Esophagus squamous epithelium (tissue), 5 donors: ENCODE measurements around the gene LRP1B. TPM values are rescaled to one million over a fixed set of nuclear protein-coding genes. Genes with fewer than 3 reads are reported as not detected.

Source experiments
- DNase-seq: peaks from one replicate; lab custom pipeline; 2025; lab: John Stamatoyannopoulos, UW
- H3K27ac ChIP-seq, 4 donors: fragments of 200-600 bp; sonication (generic); one replicate each; pipeline ENCODE4 v1.5.1; 2016 to 2019; ENCODE audit warnings: mild to moderate bottlenecking in 1 of 4
- H3K27me3 ChIP-seq, 4 donors: fragments of 200-600 bp; sonication (generic); 1 replicate in 3 of 4; 2 replicates in 1 of 4; pipeline versions ENCODE4 v1.5.1 to v1.6.0; 2017 to 2021; ENCODE audit warnings: antibody characterized with exemption in 1 of 4
- H3K36me3 ChIP-seq, 3 donors: fragments of 200-600 bp; sonication (generic); one replicate each; pipeline ENCODE4 v1.5.1; 2016 to 2019
- H3K4me1 ChIP-seq, 3 donors: fragments of 200-600 bp; sonication (generic); one replicate each; pipeline ENCODE4 v1.5.1; 2017 to 2019
- H3K4me3 ChIP-seq, 4 donors: fragments of 200-600 bp; sonication (generic); 1 replicate in 3 of 4; 2 replicates in 1 of 4; pipeline ENCODE4 v1.5.1; 2016 to 2019; ENCODE audit warnings: mild to moderate bottlenecking in 2 of 4, moderate library complexity in 1 of 4
- H3K9me3 ChIP-seq, 3 donors: fragments of 200-600 bp; sonication (generic); one replicate each; pipeline ENCODE4 v1.5.1; 2016 to 2019
- CTCF ChIP-seq, 6 experiments: fragments of 450-650 bp in 4 of 6; fragments of 200-600 bp in 2 of 6; sonication (generic) in 2 of 6; IDR thresholded peaks; one replicate each; pipeline ENCODE4 v1.5.1; 2016 to 2019; ENCODE audit warnings: antibody characterized with exemption in 6 of 6, mild to moderate bottlenecking in 4 of 6, moderate library complexity in 4 of 6
- POLR2A ChIP-seq, 4 donors: fragments of 450-650 bp; IDR thresholded peaks; one replicate each; pipeline ENCODE4 v1.6.1; 2017; ENCODE audit warnings: antibody characterized with exemption in 4 of 4, mild to moderate bottlenecking in 4 of 4, moderate library complexity in 3 of 4
- WGBS, 2 donors: methylation state at CpG; one replicate each; pipeline ENCODE4 v1.1.5; 2018; 5-methylcytosine and 5-hydroxymethylcytosine counted together
- intact Hi-C: fragments of 100-400 bp; cut with DNase I; formaldehyde crosslinking; loops from one replicate; pipeline ENCODE4 v1.15.0; 2022
- total RNA-seq, 4 donors: library from RNA; depleted of rRNA; stranded (reverse); fragments of >200 nt; gene quantifications; one replicate each; pipeline ENCODE4 v1.1.0, GENCODE V29; 2016
- donor health status: DM: yes; HTN: yes; CAD: no.

Gene LRP1B
- total RNA-seq, 4 donors from 2014 or later = 0.04 to 1.1 (median 0.23) TPM

GRCh38 chr2:141439524-141439923 is 691.3 kb downstream of the LRP1B start:
- H3K4me1 ChIP-seq = no peaks in the 10 kb centered on the region
- intact Hi-C loops = no loop called here
- no peaks in the 10 kb centered on the region for H3K36me3 ChIP-seq
- H3K27me3 ChIP-seq = no peaks in the 10 kb centered on the region
- H3K9me3 ChIP-seq = peaks cover 0 to 7% (median 0%) of the 10 kb centered on the region in 3 donors
- DNase-seq = no peak
- no peak overlapping the region for H3K4me3 ChIP-seq
- TF ChIP-seq CTCF (IDR thresholded peaks at IDR 0.05) = no peak
- no peak for TF ChIP-seq POLR2A (IDR thresholded peaks at IDR 0.05)
- H3K27ac ChIP-seq = no peak overlapping the region

- Histone ChIP-seq H3K27ac (no peak overlapping the region), H3K4me3 (no peak overlapping the region), H3K36me3 (no peaks in the 10 kb centered on the region), H3K4me1 (no peaks in the 10 kb centered on the region), H3K27me3 (no peaks in the 10 kb centered on the region), H3K9me3 (peaks cover 0 to 3% (median 0%) of the 10 kb centered on the region in 3 donors)
- 50 to 73% methylated on average over 1 of the region's 1 CpG for WGBS, 2 donors
- no peak for DNase-seq
- TF ChIP-seq CTCF (IDR thresholded peaks at IDR 0.05) (no peak), POLR2A (IDR thresholded peaks at IDR 0.05) (no peak)
- intact Hi-C loops = no loop called here
These were observed 692.3 kb downstream of the LRP1B start for GRCh38 chr2:141438536-141438935.

GRCh38 chr2:141437521-141437920 is 693.3 kb downstream of the LRP1B start:
- Histone ChIP-seq H3K4me1 (no peaks in the 10 kb centered on the region), H3K4me3 (no peak overlapping the region), H3K36me3 (no peaks in the 10 kb centered on the region), H3K9me3 (no peaks in the 10 kb centered on the region), H3K27ac (no peak overlapping the region), H3K27me3 (no peaks in the 10 kb centered on the region)
- WGBS, 2 donors = 69 to 75% methylated on average over 1 of the region's 1 CpG
- TF ChIP-seq CTCF (IDR thresholded peaks at IDR 0.05) (no peak), POLR2A (IDR thresholded peaks at IDR 0.05) (no peak)
- intact Hi-C loops = no loop called here
- no peak for DNase-seq

- H3K27me3 ChIP-seq = no peaks in the 10 kb centered on the region
- no peaks in the 10 kb centered on the region for H3K9me3 ChIP-seq
- intact Hi-C loops = no loop called here
- DNase-seq = no peak
- no peak overlapping the region for H3K4me3 ChIP-seq
- TF ChIP-seq CTCF (IDR thresholded peaks at IDR 0.05) = no peak
- no peak for TF ChIP-seq POLR2A (IDR thresholded peaks at IDR 0.05)
- no peaks in the 10 kb centered on the region for H3K4me1 ChIP-seq
- no peak overlapping the region for H3K27ac ChIP-seq
- H3K36me3 ChIP-seq = no peaks in the 10 kb centered on the region
These were observed 707.7 kb downstream of the LRP1B start for GRCh38 chr2:141423124-141423523.

GRCh38 chr2:141417246-141417797 is 713.5 kb downstream of the LRP1B start:
- no peaks in the 10 kb centered on the region for H3K9me3 ChIP-seq
- intact Hi-C loops = no loop called here
- DNase-seq = no peak
- TF ChIP-seq POLR2A (IDR thresholded peaks at IDR 0.05) = no peak
- TF ChIP-seq CTCF (IDR thresholded peaks at IDR 0.05) = no peak
- H3K4me3 ChIP-seq = no peak overlapping the region
- H3K27ac ChIP-seq = no peak overlapping the region
- 69 to 74% methylated on average over 1 of the region's 1 CpG for WGBS, 2 donors
- H3K36me3 ChIP-seq = no peaks in the 10 kb centered on the region
- no peaks in the 10 kb centered on the region for H3K4me1 ChIP-seq
- no peaks in the 10 kb centered on the region for H3K27me3 ChIP-seq
